ENCODE results near the gene MYORG. TPM values are rescaled to one million over a fixed set of nuclear protein-coding genes. Genes with fewer than 3 reads are reported as not detected.

The MYORG gene
- total RNA-seq, 2 donors from 2014 or later: 3.4 to 9.0 TPM

- WGBS: 94% methylated on average over 5 of the region's 5 CpGs
- Histone ChIP-seq H3K27me3 (replicated peaks; ENCODE audit: insufficient read depth) (no peaks in the 10 kb centered on the region), H3K4me1 (replicated peaks) (peaks cover 7% of the 10 kb centered on the region), H3K4me3 (no peak overlapping the region), H3K9me3 (no peaks in the 10 kb centered on the region), H3K36me3 (no peaks in the 10 kb centered on the region), H3K27ac (no peak overlapping the region)
- intact Hi-C loops (cut with DNase I): no loop called here
- no peak for TF ChIP-seq POLR2AphosphoS5 (IDR thresholded peaks at IDR 0.05)
- no peak for TF ChIP-seq POLR2A (IDR thresholded peaks at IDR 0.05)
- no peak for TF ChIP-seq CTCF (IDR thresholded peaks at IDR 0.05)
- DNase-seq (ENCODE audit: low spot score): no peak
Measured at GRCh38 chr9:34382054-34382453, 5.4 kb upstream of the MYORG start.

GRCh38 chr9:34381323-34381722 lies 4.6 kb upstream of the MYORG start:
- Histone ChIP-seq H3K27ac (peak overlapping the region; percentile 55), H3K27me3 (replicated peaks; ENCODE audit: insufficient read depth) (no peaks in the 10 kb centered on the region), H3K9me3 (no peaks in the 10 kb centered on the region), H3K4me1 (replicated peaks) (peaks cover 7% of the 10 kb centered on the region), H3K4me3 (peak overlapping the region; percentile 32 to 42), H3K36me3 (no peaks in the 10 kb centered on the region)
- no peak for TF ChIP-seq CTCF (IDR thresholded peaks at IDR 0.05)
- TF ChIP-seq POLR2AphosphoS5 (IDR thresholded peaks at IDR 0.05): no peak
- no peak for TF ChIP-seq POLR2A (IDR thresholded peaks at IDR 0.05)
- intact Hi-C loops (cut with DNase I): no loop called here
- 40% methylated on average over 17 of the region's 17 CpGs for WGBS
- DNase-seq (ENCODE audit: low spot score): no peak

- TF ChIP-seq POLR2AphosphoS5 (IDR thresholded peaks at IDR 0.05): peak; percentile 61
- TF ChIP-seq POLR2A (IDR thresholded peaks at IDR 0.05): peak; percentile 66
- peak in 2 of 4 experiments; percentile 8 to 14 for TF ChIP-seq CTCF (IDR thresholded peaks at IDR 0.05)
- Histone ChIP-seq H3K9me3 (no peaks in the 10 kb centered on the region), H3K36me3 (no peaks in the 10 kb centered on the region), H3K4me3 (peak overlapping the region; percentile 32 to 42), H3K4me1 (replicated peaks) (peaks cover 7% of the 10 kb centered on the region), H3K27me3 (replicated peaks; ENCODE audit: insufficient read depth) (no peaks in the 10 kb centered on the region), H3K27ac (peak overlapping the region; percentile 55)
- intact Hi-C loops (cut with DNase I): no loop called here
- DNase-seq (ENCODE audit: low spot score): peak; percentile 61
- 8% methylated on average over 23 of the region's 59 CpGs for WGBS
Measured at GRCh38 chr9:34380511-34381315, 4.0 kb upstream of the MYORG start.

- intact Hi-C loops (cut with DNase I): no loop called here
- Histone ChIP-seq H3K4me1 (replicated peaks) (peaks cover 7% of the 10 kb centered on the region), H3K9me3 (no peaks in the 10 kb centered on the region), H3K4me3 (peak overlapping the region; percentile 24 to 25), H3K27me3 (replicated peaks; ENCODE audit: insufficient read depth) (no peaks in the 10 kb centered on the region), H3K36me3 (no peaks in the 10 kb centered on the region), H3K27ac (peak overlapping the region; percentile 53 to 55)
- no peak for DNase-seq (ENCODE audit: low spot score)
- 41% methylated on average over 24 of the region's 24 CpGs for whole genome bisulfite sequencing
- TF ChIP-seq POLR2AphosphoS5 (IDR thresholded peaks at IDR 0.05): no peak
- TF ChIP-seq POLR2A (IDR thresholded peaks at IDR 0.05): no peak
- TF ChIP-seq CTCF (IDR thresholded peaks at IDR 0.05): no peak
Measured at GRCh38 chr9:34380034-34380510, 3.4 kb upstream of the MYORG start.

All from prostate gland (tissue), 2 donors.